Measurements from ENCODE around the gene KIDINS220.

KIDINS220 gene

GRCh38 chr2:8709611-8710010 is 127.8 kb downstream of the KIDINS220 start:
- Histone ChIP-seq H3K27ac (ENCODE audit: low read length, poor library complexity, severe bottlenecking) (no peak overlapping the region), H3K23ac (ENCODE audit: low read length in 2 of 2) (no peak overlapping the region), H4K91ac (ENCODE audit: low read length) (no peak overlapping the region), H2AK5ac (ENCODE audit: low read length, severe bottlenecking) (no peak overlapping the region), H3K9ac (ENCODE audit: low read length) (no peak overlapping the region), H2AFZ (ENCODE audit: low read depth, low read length) (no peak overlapping the region), H3K9me3 (ENCODE audit: control insufficient read depth, low read length) (no peaks in the 10 kb centered on the region), H3K14ac (ENCODE audit: low read length in 2 of 2) (no peak overlapping the region), H3K18ac (ENCODE audit: low read depth in 1 of 2, low read length in 2 of 2) (no peak overlapping the region), H4K8ac (ENCODE audit: low read length) (no peak overlapping the region), H3K27me3 (ENCODE audit: control insufficient read depth in 1 of 2, insufficient read depth in 1 of 2, low read length in 2 of 2) (no peaks in the 10 kb centered on the region), H2BK12ac (ENCODE audit: low read length in 2 of 2) (no peak overlapping the region), H3K79me1 (replicated peaks; ENCODE audit: low read length, poor library complexity, severe bottlenecking) (no peaks in the 10 kb centered on the region), H3K4ac (ENCODE audit: low read depth in 1 of 2, low read length in 2 of 2) (no peak overlapping the region), H3K4me1 (ENCODE audit: control insufficient read depth, insufficient read depth, low read depth, low read length) (no peaks in the 10 kb centered on the region), H2BK120ac (ENCODE audit: low read depth, low read length) (no peak overlapping the region), H2BK15ac (ENCODE audit: low read depth, poor library complexity, severe bottlenecking) (no peak overlapping the region), H2BK5ac (ENCODE audit: low read depth, low read length, poor library complexity, severe bottlenecking) (no peak overlapping the region), H3K36me3 (ENCODE audit: control insufficient read depth in 1 of 2, insufficient read depth in 2 of 2, low read depth in 1 of 2, low read length in 2 of 2) (no peaks in the 10 kb centered on the region), H3K4me3 (ENCODE audit: insufficient read depth in 1 of 2, low read depth in 1 of 2, low read length in 2 of 2) (no peak overlapping the region), H3K4me2 (ENCODE audit: low read length, poor library complexity, severe bottlenecking) (no peak overlapping the region)
- 88% methylated on average over 14 of the region's 14 CpGs for WGBS
- DNase-seq = no peak

DNA sequence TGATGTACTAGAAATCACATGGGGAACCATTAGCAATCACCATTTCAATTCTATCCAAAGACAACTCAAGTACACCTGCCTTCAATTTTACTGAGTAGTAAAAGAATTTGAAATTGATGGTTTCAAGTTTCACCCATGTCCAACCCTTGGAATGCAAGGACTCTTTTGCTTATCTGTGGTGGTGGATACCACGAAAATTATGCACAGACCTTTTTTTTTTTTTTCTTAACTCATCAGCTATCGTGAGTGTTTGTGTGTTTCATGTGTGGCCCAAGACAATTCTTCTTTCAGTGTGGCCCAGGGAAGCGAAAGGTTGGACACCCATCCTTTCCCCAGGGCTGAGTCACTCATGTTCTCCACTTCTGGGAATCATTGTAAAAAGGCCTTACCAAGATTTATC is 132.5 kb downstream of the KIDINS220 start:
- H2BK12ac ChIP-seq (ENCODE audit: low read length in 2 of 2) = no peak overlapping the region
- no peaks in the 10 kb centered on the region for H3K4me1 ChIP-seq (ENCODE audit: control insufficient read depth, insufficient read depth, low read depth, low read length)
- H3K27ac ChIP-seq (ENCODE audit: low read length, poor library complexity, severe bottlenecking) = no peak overlapping the region
- H3K9ac ChIP-seq (ENCODE audit: low read length) = no peak overlapping the region
- no peak overlapping the region for H2BK15ac ChIP-seq (ENCODE audit: low read depth, poor library complexity, severe bottlenecking)
- WGBS = 100% methylated on average over 2 of the region's 3 CpGs
- H4K91ac ChIP-seq (ENCODE audit: low read length) = no peak overlapping the region
- DNase-seq = no peak
- no peak overlapping the region for H3K4ac ChIP-seq (ENCODE audit: low read depth in 1 of 2, low read length in 2 of 2)
- no peak overlapping the region for H2BK5ac ChIP-seq (ENCODE audit: low read depth, low read length, poor library complexity, severe bottlenecking)
- H3K79me1 ChIP-seq (replicated peaks; ENCODE audit: low read length, poor library complexity, severe bottlenecking) = no peaks in the 10 kb centered on the region
- no peaks in the 10 kb centered on the region for H3K9me3 ChIP-seq (ENCODE audit: control insufficient read depth, low read length)
- no peak overlapping the region for H3K23ac ChIP-seq (ENCODE audit: low read length in 2 of 2)
- H2AK5ac ChIP-seq (ENCODE audit: low read length, severe bottlenecking) = no peak overlapping the region
- H3K4me2 ChIP-seq (ENCODE audit: low read length, poor library complexity, severe bottlenecking) = no peak overlapping the region
- no peak overlapping the region for H3K4me3 ChIP-seq (ENCODE audit: insufficient read depth in 1 of 2, low read depth in 1 of 2, low read length in 2 of 2)
- no peaks in the 10 kb centered on the region for H3K27me3 ChIP-seq (ENCODE audit: control insufficient read depth in 1 of 2, insufficient read depth in 1 of 2, low read length in 2 of 2)
- H4K8ac ChIP-seq (ENCODE audit: low read length) = no peak overlapping the region
- no peaks in the 10 kb centered on the region for H3K36me3 ChIP-seq (ENCODE audit: control insufficient read depth in 1 of 2, insufficient read depth in 2 of 2, low read depth in 1 of 2, low read length in 2 of 2)
- no peak overlapping the region for H2AFZ ChIP-seq (ENCODE audit: low read depth, low read length)
- H3K18ac ChIP-seq (ENCODE audit: low read depth in 1 of 2, low read length in 2 of 2) = no peak overlapping the region
- H2BK120ac ChIP-seq (ENCODE audit: low read depth, low read length) = no peak overlapping the region
- H3K14ac ChIP-seq (ENCODE audit: low read length in 2 of 2) = no peak overlapping the region

- Histone ChIP-seq H3K4me3 (ENCODE audit: insufficient read depth in 1 of 2, low read depth in 1 of 2, low read length in 2 of 2) (no peak overlapping the region), H3K27me3 (ENCODE audit: control insufficient read depth in 1 of 2, insufficient read depth in 1 of 2, low read length in 2 of 2) (peaks cover 0 to 7% of the 10 kb centered on the region in 2 experiments), H3K4me1 (ENCODE audit: control insufficient read depth, insufficient read depth, low read depth, low read length) (no peaks in the 10 kb centered on the region), H3K4me2 (ENCODE audit: low read length, poor library complexity, severe bottlenecking) (no peak overlapping the region), H2BK12ac (ENCODE audit: low read length in 2 of 2) (no peak overlapping the region), H3K23ac (ENCODE audit: low read length in 2 of 2) (no peak overlapping the region), H3K79me1 (replicated peaks; ENCODE audit: low read length, poor library complexity, severe bottlenecking) (no peaks in the 10 kb centered on the region), H2BK15ac (ENCODE audit: low read depth, poor library complexity, severe bottlenecking) (no peak overlapping the region), H3K4ac (ENCODE audit: low read depth in 1 of 2, low read length in 2 of 2) (no peak overlapping the region), H3K18ac (ENCODE audit: low read depth in 1 of 2, low read length in 2 of 2) (no peak overlapping the region), H2AFZ (ENCODE audit: low read depth, low read length) (no peak overlapping the region), H3K9me3 (ENCODE audit: control insufficient read depth, low read length) (peaks cover 5% of the 10 kb centered on the region), H3K36me3 (ENCODE audit: control insufficient read depth in 1 of 2, insufficient read depth in 2 of 2, low read depth in 1 of 2, low read length in 2 of 2) (no peaks in the 10 kb centered on the region), H4K91ac (ENCODE audit: low read length) (no peak overlapping the region), H3K14ac (ENCODE audit: low read length in 2 of 2) (no peak overlapping the region), H3K27ac (ENCODE audit: low read length, poor library complexity, severe bottlenecking) (no peak overlapping the region), H2BK120ac (ENCODE audit: low read depth, low read length) (no peak overlapping the region), H2AK5ac (ENCODE audit: low read length, severe bottlenecking) (no peak overlapping the region), H2BK5ac (ENCODE audit: low read depth, low read length, poor library complexity, severe bottlenecking) (no peak overlapping the region), H4K8ac (ENCODE audit: low read length) (no peak overlapping the region), H3K9ac (ENCODE audit: low read length) (no peak overlapping the region)
- 95% methylated on average over 12 of the region's 16 CpGs for WGBS
- no peak for DNase-seq
Measured at GRCh38 chr2:8701681-8702379, 135.6 kb downstream of the KIDINS220 start.

GRCh38 chr2:8699839-8700238 is 137.6 kb downstream of the KIDINS220 start:
- Histone ChIP-seq H3K4me1 (ENCODE audit: control insufficient read depth, insufficient read depth, low read depth, low read length) (no peaks in the 10 kb centered on the region), H3K23ac (ENCODE audit: low read length in 2 of 2) (no peak overlapping the region), H4K8ac (ENCODE audit: low read length) (no peak overlapping the region), H3K4me2 (ENCODE audit: low read length, poor library complexity, severe bottlenecking) (no peak overlapping the region), H3K9me3 (ENCODE audit: control insufficient read depth, low read length) (peaks cover 5% of the 10 kb centered on the region), H2BK12ac (ENCODE audit: low read length in 2 of 2) (no peak overlapping the region), H3K27me3 (ENCODE audit: control insufficient read depth in 1 of 2, insufficient read depth in 1 of 2, low read length in 2 of 2) (peaks cover 0 to 7% of the 10 kb centered on the region in 2 experiments), H3K4me3 (ENCODE audit: insufficient read depth in 1 of 2, low read depth in 1 of 2, low read length in 2 of 2) (no peak overlapping the region), H3K36me3 (ENCODE audit: control insufficient read depth in 1 of 2, insufficient read depth in 2 of 2, low read depth in 1 of 2, low read length in 2 of 2) (no peaks in the 10 kb centered on the region), H3K14ac (ENCODE audit: low read length in 2 of 2) (no peak overlapping the region), H3K27ac (ENCODE audit: low read length, poor library complexity, severe bottlenecking) (no peak overlapping the region), H4K91ac (ENCODE audit: low read length) (no peak overlapping the region), H3K79me1 (replicated peaks; ENCODE audit: low read length, poor library complexity, severe bottlenecking) (no peaks in the 10 kb centered on the region), H2BK120ac (ENCODE audit: low read depth, low read length) (no peak overlapping the region), H2BK15ac (ENCODE audit: low read depth, poor library complexity, severe bottlenecking) (no peak overlapping the region), H3K18ac (ENCODE audit: low read depth in 1 of 2, low read length in 2 of 2) (no peak overlapping the region), H2BK5ac (ENCODE audit: low read depth, low read length, poor library complexity, severe bottlenecking) (no peak overlapping the region), H2AFZ (ENCODE audit: low read depth, low read length) (no peak overlapping the region), H3K4ac (ENCODE audit: low read depth in 1 of 2, low read length in 2 of 2) (no peak overlapping the region), H2AK5ac (ENCODE audit: low read length, severe bottlenecking) (no peak overlapping the region), H3K9ac (ENCODE audit: low read length) (no peak overlapping the region)
- DNase-seq = no peak
- WGBS = 92% methylated on average over 6 of the region's 7 CpGs
